Measurements from ENCODE around the gene PRR23E. TPM values are rescaled to one million over a fixed set of nuclear protein-coding genes. Genes with fewer than 3 reads are reported as not detected.
A peak's percentile ranks its signal among the peaks of the same experiment; 100 is the strongest.

PRR23E gene
- total and polyA plus RNA-seq, 2 experiments from 2014 or later: not detected

- no peak overlapping the region for H3K27ac ChIP-seq
- no peaks in the 10 kb centered on the region for H3K4me1 ChIP-seq (ENCODE audit: low read depth)
- no peaks in the 10 kb centered on the region for H3K27me3 ChIP-seq
- H3K36me3 ChIP-seq: no peaks in the 10 kb centered on the region
- DNase-seq (ENCODE audit: low read depth in 1 of 2, low spot score in 1 of 2): no peak
- H3K9me3 ChIP-seq (ENCODE audit: low read depth): no peaks in the 10 kb centered on the region
- H3K4me3 ChIP-seq: no peak overlapping the region
- TF ChIP-seq, protein P1, sequence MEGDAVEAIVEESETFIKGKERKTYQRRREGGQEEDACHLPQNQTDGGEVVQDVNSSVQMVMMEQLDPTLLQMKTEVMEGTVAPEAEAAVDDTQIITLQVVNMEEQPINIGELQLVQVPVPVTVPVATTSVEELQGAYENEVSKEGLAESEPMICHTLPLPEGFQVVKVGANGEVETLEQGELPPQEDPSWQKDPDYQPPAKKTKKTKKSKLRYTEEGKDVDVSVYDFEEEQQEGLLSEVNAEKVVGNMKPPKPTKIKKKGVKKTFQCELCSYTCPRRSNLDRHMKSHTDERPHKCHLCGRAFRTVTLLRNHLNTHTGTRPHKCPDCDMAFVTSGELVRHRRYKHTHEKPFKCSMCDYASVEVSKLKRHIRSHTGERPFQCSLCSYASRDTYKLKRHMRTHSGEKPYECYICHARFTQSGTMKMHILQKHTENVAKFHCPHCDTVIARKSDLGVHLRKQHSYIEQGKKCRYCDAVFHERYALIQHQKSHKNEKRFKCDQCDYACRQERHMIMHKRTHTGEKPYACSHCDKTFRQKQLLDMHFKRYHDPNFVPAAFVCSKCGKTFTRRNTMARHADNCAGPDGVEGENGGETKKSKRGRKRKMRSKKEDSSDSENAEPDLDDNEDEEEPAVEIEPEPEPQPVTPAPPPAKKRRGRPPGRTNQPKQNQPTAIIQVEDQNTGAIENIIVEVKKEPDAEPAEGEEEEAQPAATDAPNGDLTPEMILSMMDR (IDR thresholded peaks at IDR 0.05; ENCODE audit: low read depth, low read length): no peak
Measured at GRCh38 chr3:127153506-127153815, 39.5 kb upstream of the PRR23E start.

DNA sequence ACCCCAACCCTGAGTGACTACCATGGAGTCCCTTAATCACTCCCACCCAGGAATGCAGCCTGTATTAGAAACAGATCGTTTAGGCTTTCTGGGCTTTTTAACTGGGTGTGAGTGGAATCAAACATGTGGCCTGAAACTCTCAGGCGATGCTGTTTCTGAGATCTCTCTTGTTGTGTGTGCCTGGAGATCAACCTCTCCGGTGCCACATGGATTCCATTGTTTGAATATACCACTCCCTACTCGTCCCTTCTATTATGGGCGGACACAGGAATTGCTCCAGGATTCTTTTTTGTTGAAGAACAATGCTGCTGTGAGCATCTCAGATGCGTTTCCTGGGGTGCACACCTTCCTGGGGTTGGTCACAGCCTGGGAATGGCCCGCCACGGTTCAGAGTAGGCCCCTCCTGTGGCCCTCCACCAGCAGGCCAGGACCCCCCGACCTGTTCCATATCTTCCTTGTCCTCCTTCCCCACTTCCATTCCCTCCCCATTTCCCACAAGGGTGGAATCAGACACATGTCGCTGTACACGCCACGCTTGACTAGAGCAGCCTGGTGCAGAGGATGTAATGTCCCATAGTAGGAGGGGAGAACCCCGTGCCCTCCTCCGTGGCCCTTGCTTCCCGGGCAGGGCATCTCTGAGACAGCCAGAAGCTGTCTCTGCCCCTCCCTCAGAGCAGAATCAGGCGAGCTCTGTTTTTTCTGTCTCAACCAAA, 36.4 kb upstream of the PRR23E start:
- Histone ChIP-seq H3K27ac (no peak overlapping the region), H3K9me3 (ENCODE audit: low read depth) (no peaks in the 10 kb centered on the region), H3K36me3 (no peaks in the 10 kb centered on the region), H3K27me3 (peaks cover 2% of the 10 kb centered on the region), H3K4me1 (ENCODE audit: low read depth) (no peaks in the 10 kb centered on the region), H3K4me3 (no peak overlapping the region)
- TF ChIP-seq, protein P1 (IDR thresholded peaks at IDR 0.05; ENCODE audit: low read depth, low read length): no peak
- DNase-seq (ENCODE audit: low read depth in 1 of 2, low spot score in 1 of 2): no peak

- H3K4me3 ChIP-seq: no peak overlapping the region
- H3K27ac ChIP-seq: no peak overlapping the region
- H3K9me3 ChIP-seq (ENCODE audit: low read depth): no peaks in the 10 kb centered on the region
- DNase-seq (ENCODE audit: low read depth in 1 of 2, low spot score in 1 of 2): no peak
- peaks cover 2% of the 10 kb centered on the region for H3K27me3 ChIP-seq
- TF ChIP-seq, protein P1 (IDR thresholded peaks at IDR 0.05; ENCODE audit: low read depth, low read length): no peak
- no peaks in the 10 kb centered on the region for H3K4me1 ChIP-seq (ENCODE audit: low read depth)
- no peaks in the 10 kb centered on the region for H3K36me3 ChIP-seq
Measured at GRCh38 chr3:127157171-127157828, 35.6 kb upstream of the PRR23E start.

- TF ChIP-seq, protein P1 (IDR thresholded peaks at IDR 0.05; ENCODE audit: low read depth, low read length): no peak
- no peaks in the 10 kb centered on the region for H3K4me1 ChIP-seq (ENCODE audit: low read depth)
- no peak overlapping the region for H3K27ac ChIP-seq
- peaks cover 2% of the 10 kb centered on the region for H3K27me3 ChIP-seq
- peak; percentile 38 to 83 for DNase-seq (ENCODE audit: low read depth in 1 of 2, low spot score in 1 of 2)
- no peaks in the 10 kb centered on the region for H3K9me3 ChIP-seq (ENCODE audit: low read depth)
- no peaks in the 10 kb centered on the region for H3K36me3 ChIP-seq
- H3K4me3 ChIP-seq: no peak overlapping the region
Measured at GRCh38 chr3:127158614-127159229, 34.2 kb upstream of the PRR23E start.

- H3K27ac ChIP-seq: no peak overlapping the region
- peaks cover 2% of the 10 kb centered on the region for H3K27me3 ChIP-seq
- DNase-seq (ENCODE audit: low read depth in 1 of 2, low spot score in 1 of 2): no peak
- no peaks in the 10 kb centered on the region for H3K36me3 ChIP-seq
- TF ChIP-seq, protein P1 (IDR thresholded peaks at IDR 0.05; ENCODE audit: low read depth, low read length): no peak
- no peak overlapping the region for H3K4me3 ChIP-seq
- H3K4me1 ChIP-seq (ENCODE audit: low read depth): no peaks in the 10 kb centered on the region
- H3K9me3 ChIP-seq (ENCODE audit: low read depth): no peaks in the 10 kb centered on the region
Measured at GRCh38 chr3:127159543-127159942, 33.4 kb upstream of the PRR23E start.
